ENCODE data around the gene NADSYN1. TPM values are rescaled to one million over a fixed set of nuclear protein-coding genes. Genes with fewer than 3 reads are reported as not detected.
"Not testable (repeated sequence)": the region's sequence is repeated elsewhere in the genome, so short reads cannot be mapped to it uniquely, and the experiment has no call there.

Gene NADSYN1
- total and polyA plus RNA-seq, 9 donors = 16.4 to 39.3 (median 22.2) TPM

GRCh38 chr11:71518506-71519471 lies 65.8 kb downstream of the NADSYN1 start:
- Histone ChIP-seq H3K4me1 (ENCODE audit: control insufficient read depth, insufficient read depth, low read length) (peaks cover 11% of the 10 kb centered on the region), H3K27ac (ENCODE audit: low read length) (no peak overlapping the region), H3K27me3 (ENCODE audit: control insufficient read depth, insufficient read depth, low read length) (no peaks in the 10 kb centered on the region), H3K9me3 (replicated peaks; ENCODE audit: control insufficient read depth, low read depth, low read length) (no peaks in the 10 kb centered on the region), H3K4me3 (ENCODE audit: low read length) (no peak overlapping the region), H3K36me3 (ENCODE audit: control insufficient read depth, insufficient read depth, low read length) (no peaks in the 10 kb centered on the region)
- WGBS (ENCODE audit: insufficient coverage) = 91% methylated on average over 46 of the region's 55 CpGs
- no peak for DNase-seq

GRCh38 chr11:71519546-71519945 lies 66.5 kb downstream of the NADSYN1 start:
- no peak overlapping the region for H3K4me3 ChIP-seq (ENCODE audit: low read length)
- no peaks in the 10 kb centered on the region for H3K36me3 ChIP-seq (ENCODE audit: control insufficient read depth, insufficient read depth, low read length)
- WGBS (ENCODE audit: insufficient coverage) = 61% methylated on average over 9 of the region's 10 CpGs
- no peaks in the 10 kb centered on the region for H3K27me3 ChIP-seq (ENCODE audit: control insufficient read depth, insufficient read depth, low read length)
- no peaks in the 10 kb centered on the region for H3K9me3 ChIP-seq (replicated peaks; ENCODE audit: control insufficient read depth, low read depth, low read length)
- H3K4me1 ChIP-seq (ENCODE audit: control insufficient read depth, insufficient read depth, low read length) = peaks cover 11% of the 10 kb centered on the region
- DNase-seq = peak; percentile 23
- H3K27ac ChIP-seq (ENCODE audit: low read length) = no peak overlapping the region

GRCh38 chr11:71525188-71525937 lies 72.4 kb downstream of the NADSYN1 start:
- no peak for DNase-seq
- no peak overlapping the region for H3K27ac ChIP-seq (ENCODE audit: low read length)
- WGBS (ENCODE audit: insufficient coverage) = 64% methylated on average over 2 of the region's 3 CpGs

GRCh38 chr11:71525938-71526495 lies 73.0 kb downstream of the NADSYN1 start:
- Histone ChIP-seq H3K9me3 (replicated peaks; ENCODE audit: control insufficient read depth, low read depth, low read length) (no peaks in the 10 kb centered on the region), H3K36me3 (ENCODE audit: control insufficient read depth, insufficient read depth, low read length) (no peaks in the 10 kb centered on the region), H3K27me3 (ENCODE audit: control insufficient read depth, insufficient read depth, low read length) (no peaks in the 10 kb centered on the region), H3K4me3 (ENCODE audit: low read length) (no peak overlapping the region), H3K27ac (ENCODE audit: low read length) (no peak overlapping the region), H3K4me1 (ENCODE audit: control insufficient read depth, insufficient read depth, low read length) (no peaks in the 10 kb centered on the region)
- WGBS (ENCODE audit: insufficient coverage) = 73% methylated on average over 1 of the region's 2 CpGs
- DNase-seq = no peak

More at GRCh38 chr11:71525188-71525937, 72.4 kb downstream of the NADSYN1 start:
- Histone ChIP-seq H3K36me3 (ENCODE audit: control insufficient read depth, insufficient read depth, low read length) (no peaks in the 10 kb centered on the region), H3K9me3 (replicated peaks; ENCODE audit: control insufficient read depth, low read depth, low read length) (no peaks in the 10 kb centered on the region), H3K4me1 (ENCODE audit: control insufficient read depth, insufficient read depth, low read length) (no peaks in the 10 kb centered on the region), H3K4me3 (ENCODE audit: low read length) (no peak overlapping the region), H3K27me3 (ENCODE audit: control insufficient read depth, insufficient read depth, low read length) (no peaks in the 10 kb centered on the region)

- H3K27me3 ChIP-seq (ENCODE audit: control insufficient read depth, insufficient read depth, low read length); H3K27ac ChIP-seq (ENCODE audit: low read length); H3K36me3 ChIP-seq (ENCODE audit: control insufficient read depth, insufficient read depth, low read length); H3K4me3 ChIP-seq (ENCODE audit: low read length); H3K4me1 ChIP-seq (ENCODE audit: control insufficient read depth, insufficient read depth, low read length); DNase-seq; H3K9me3 ChIP-seq (replicated peaks; ENCODE audit: control insufficient read depth, low read depth, low read length): not testable (repeated sequence)
- WGBS (ENCODE audit: insufficient coverage) = 60% methylated on average over 2 of the region's 10 CpGs
These were observed 74.0 kb downstream of the NADSYN1 start, which contains the start of gene KRTAP5-7 for GRCh38 chr11:71526796-71527575. Gene KRTAP5-7 (plus strand): TSS chr11:71527267. CDS start chr11:71527301, 34 bp downstream.

- DNase-seq = peak; percentile 10
- 81% methylated on average over 5 of the region's 6 CpGs for WGBS (ENCODE audit: insufficient coverage)
- Histone ChIP-seq H3K4me1 (ENCODE audit: control insufficient read depth, insufficient read depth, low read length) (no peaks in the 10 kb centered on the region), H3K36me3 (ENCODE audit: control insufficient read depth, insufficient read depth, low read length) (no peaks in the 10 kb centered on the region), H3K27ac (ENCODE audit: low read length) (no peak overlapping the region), H3K27me3 (ENCODE audit: control insufficient read depth, insufficient read depth, low read length) (no peaks in the 10 kb centered on the region), H3K4me3 (ENCODE audit: low read length) (no peak overlapping the region), H3K9me3 (replicated peaks; ENCODE audit: control insufficient read depth, low read depth, low read length) (no peaks in the 10 kb centered on the region)
These were observed 74.7 kb downstream of the NADSYN1 start for GRCh38 chr11:71527576-71528210.

GRCh38 chr11:71530602-71531001 lies 77.6 kb downstream of the NADSYN1 start:
- no peak for DNase-seq
- H3K4me3 ChIP-seq (ENCODE audit: low read length) = no peak overlapping the region
- no peak overlapping the region for H3K27ac ChIP-seq (ENCODE audit: low read length)
- no peaks in the 10 kb centered on the region for H3K36me3 ChIP-seq (ENCODE audit: control insufficient read depth, insufficient read depth, low read length)
- H3K4me1 ChIP-seq (ENCODE audit: control insufficient read depth, insufficient read depth, low read length) = no peaks in the 10 kb centered on the region
- 100% methylated on average over 1 of the region's 11 CpGs for WGBS (ENCODE audit: insufficient coverage)
- H3K9me3 ChIP-seq (replicated peaks; ENCODE audit: control insufficient read depth, low read depth, low read length) = no peaks in the 10 kb centered on the region
- no peaks in the 10 kb centered on the region for H3K27me3 ChIP-seq (ENCODE audit: control insufficient read depth, insufficient read depth, low read length)

- 82% methylated on average over 9 of the region's 10 CpGs for WGBS (ENCODE audit: insufficient coverage)
- no peaks in the 10 kb centered on the region for H3K27me3 ChIP-seq (ENCODE audit: control insufficient read depth, insufficient read depth, low read length)
- no peak for DNase-seq
- H3K36me3 ChIP-seq (ENCODE audit: control insufficient read depth, insufficient read depth, low read length) = no peaks in the 10 kb centered on the region
- H3K9me3 ChIP-seq (replicated peaks; ENCODE audit: control insufficient read depth, low read depth, low read length) = no peaks in the 10 kb centered on the region
- no peaks in the 10 kb centered on the region for H3K4me1 ChIP-seq (ENCODE audit: control insufficient read depth, insufficient read depth, low read length)
- no peak overlapping the region for H3K4me3 ChIP-seq (ENCODE audit: low read length)
- H3K27ac ChIP-seq (ENCODE audit: low read length) = no peak overlapping the region
These were observed 79.1 kb downstream of the NADSYN1 start for GRCh38 chr11:71532036-71532610.

All from muscle of leg (tissue), 11 donors.